ENCODE results near the gene PLA2G15.

Gene PLA2G15

DNA sequence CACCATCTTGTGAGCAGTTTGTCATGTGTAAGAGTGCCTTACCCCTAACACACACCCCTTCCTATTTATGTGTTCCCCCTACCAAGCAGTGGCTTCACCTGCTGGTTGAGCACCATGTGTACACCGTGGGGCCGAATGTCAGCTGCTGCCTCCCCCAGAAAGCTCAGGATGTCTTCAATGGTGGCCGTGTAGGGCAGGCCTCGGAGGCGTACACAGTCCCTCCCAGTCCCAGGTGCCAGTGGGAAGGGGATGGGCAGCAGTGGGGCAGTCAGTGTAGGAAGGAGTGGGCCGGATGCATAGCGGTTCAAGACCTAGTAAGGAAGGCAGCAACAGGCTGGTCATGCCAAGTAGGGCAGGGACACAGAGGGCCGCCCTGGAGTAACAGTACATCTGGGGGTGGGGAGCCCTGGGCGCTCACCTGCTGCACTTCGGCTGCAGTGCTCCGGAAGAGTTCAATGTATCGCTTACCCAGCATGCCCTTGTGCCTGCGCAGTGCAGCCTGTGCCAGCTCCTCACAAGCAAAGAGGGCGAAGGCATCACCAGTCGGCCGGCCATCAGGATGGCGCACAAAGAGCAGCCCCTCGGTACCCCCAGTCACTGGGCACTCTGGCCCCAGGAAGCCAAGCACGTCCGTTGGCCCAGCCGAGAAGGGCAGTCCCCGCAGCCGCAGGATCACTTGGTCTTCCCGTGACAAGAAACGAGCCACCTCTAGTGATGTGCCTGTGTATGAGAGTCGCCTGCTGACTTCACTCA lies 13.6 kb upstream of the PLA2G15 start:
- DNase-seq (ENCODE audit: extremely low read depth in 1 of 2, low read depth in 1 of 2), result no peak

DNA sequence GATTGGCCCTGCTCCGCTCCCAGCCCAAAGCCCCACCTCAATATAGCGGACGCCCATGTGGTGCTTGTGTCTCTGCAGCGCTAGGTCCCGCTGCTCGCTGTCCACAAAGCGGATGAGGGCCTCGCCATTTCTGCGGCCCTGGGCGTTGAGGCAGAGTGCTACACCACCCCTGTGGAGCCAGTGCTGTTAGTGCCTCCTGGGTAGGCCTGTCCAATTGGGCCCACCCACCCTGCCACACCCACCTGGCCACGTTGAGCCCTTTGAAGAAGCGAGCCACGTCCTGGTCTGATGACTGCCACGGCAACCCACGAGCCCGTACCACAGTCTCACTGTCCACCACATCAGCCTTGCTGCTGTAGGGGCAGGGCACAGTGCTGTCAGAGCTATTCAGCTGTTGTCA lies 12.8 kb upstream of the PLA2G15 start:
- DNase-seq (ENCODE audit: extremely low read depth in 1 of 2, low read depth in 1 of 2), result no peak

DNA sequence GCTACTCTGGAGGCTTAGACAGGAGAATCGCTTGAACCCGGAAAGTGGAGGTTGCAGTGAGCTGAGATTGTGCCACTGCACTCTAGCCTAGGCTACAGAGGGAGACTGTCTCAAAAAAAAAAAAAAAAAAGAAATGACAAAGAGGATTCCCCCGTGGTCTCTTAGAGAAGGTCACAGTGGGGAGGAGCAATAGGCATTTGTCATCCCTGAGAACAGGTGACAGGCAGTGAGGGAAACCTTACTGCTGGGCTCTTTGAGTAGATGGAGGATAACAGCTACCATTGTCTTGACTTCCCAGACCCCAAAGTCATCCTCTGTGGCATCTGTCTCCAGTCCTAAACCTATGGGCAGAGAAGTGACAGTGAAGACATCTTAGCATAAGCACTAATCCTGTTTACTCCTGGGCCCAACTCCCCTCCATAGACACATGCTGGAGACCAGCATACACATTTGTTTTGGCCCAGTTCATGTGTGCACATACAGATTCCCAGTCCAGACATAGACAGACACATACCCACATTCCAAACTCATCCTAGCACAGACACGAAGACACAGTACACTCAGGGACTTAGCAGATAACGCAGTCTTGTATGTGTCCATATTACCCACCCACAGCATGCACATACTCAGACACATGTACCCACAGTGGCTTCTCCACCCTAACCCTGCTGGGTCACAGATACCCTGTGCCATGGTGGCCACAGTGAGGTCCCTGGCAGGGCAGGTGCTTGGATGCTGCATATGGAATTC lies 11.9 kb upstream of the PLA2G15 start:
- DNase-seq (ENCODE audit: extremely low read depth in 1 of 2, low read depth in 1 of 2), result no peak

DNA sequence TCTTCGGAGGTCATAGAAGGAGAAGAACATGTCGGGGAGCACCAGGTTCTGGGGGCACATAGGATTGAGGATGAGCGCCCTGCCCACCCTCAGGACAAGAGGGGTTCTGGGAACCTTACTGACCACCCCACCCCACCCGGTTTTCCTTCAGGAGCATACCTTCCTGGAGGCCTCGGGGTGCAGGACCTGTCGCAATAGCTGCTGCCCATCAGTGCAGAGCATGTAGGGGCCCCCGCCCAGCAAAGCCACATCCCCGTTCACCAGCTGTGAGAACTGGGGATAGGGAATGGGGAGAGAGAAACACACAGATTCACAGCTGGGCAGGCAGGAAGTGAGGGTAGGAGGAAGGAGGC lies 11.4 kb upstream of the PLA2G15 start:
- DNase-seq (ENCODE audit: extremely low read depth in 1 of 2, low read depth in 1 of 2), result no peak

DNA sequence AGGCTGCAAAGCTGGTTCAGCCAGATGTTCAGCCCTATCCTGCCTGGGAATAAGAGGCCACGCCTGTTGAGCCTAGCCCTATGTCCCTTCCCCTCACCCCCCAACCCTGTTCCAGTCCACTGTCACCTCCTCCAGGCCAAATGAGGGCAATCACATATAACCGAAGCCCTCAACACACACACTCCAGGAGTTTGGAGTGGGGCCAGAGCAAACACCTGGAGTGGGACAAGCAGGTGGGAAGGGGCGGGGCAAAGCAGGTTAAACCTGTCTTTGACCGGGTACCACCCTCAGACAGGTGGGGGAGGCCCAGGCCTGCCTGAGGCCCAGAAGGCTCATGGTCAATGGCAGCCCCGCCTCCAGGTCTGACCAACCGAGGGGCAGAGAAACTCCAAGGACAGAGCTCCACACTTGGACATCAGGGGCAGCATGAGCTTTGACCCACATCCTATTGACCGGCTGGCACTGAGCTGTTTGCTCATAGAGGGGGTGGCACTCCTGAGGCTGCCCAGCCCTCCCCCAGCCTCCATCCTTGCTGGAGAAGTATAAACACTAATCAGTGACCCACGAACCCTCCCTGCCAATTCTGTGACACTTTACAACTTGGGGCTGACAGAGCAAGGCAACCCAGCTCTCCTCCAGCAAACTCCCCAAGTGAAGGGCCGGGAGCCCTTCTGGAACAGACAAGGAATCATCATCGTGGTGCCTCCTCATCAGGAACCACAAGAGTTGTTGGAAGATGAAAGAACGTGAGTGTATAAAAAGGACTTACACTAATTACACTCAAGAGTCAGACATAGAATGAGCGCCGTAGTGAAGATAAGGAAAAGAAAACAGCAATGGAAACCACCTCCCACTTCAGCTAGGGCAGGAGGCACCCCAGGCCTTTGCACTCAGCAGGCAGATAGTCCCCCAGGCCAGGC lies 10.7 kb upstream of the PLA2G15 start:
- DNase-seq (ENCODE audit: extremely low read depth in 1 of 2, low read depth in 1 of 2), result no peak

DNA sequence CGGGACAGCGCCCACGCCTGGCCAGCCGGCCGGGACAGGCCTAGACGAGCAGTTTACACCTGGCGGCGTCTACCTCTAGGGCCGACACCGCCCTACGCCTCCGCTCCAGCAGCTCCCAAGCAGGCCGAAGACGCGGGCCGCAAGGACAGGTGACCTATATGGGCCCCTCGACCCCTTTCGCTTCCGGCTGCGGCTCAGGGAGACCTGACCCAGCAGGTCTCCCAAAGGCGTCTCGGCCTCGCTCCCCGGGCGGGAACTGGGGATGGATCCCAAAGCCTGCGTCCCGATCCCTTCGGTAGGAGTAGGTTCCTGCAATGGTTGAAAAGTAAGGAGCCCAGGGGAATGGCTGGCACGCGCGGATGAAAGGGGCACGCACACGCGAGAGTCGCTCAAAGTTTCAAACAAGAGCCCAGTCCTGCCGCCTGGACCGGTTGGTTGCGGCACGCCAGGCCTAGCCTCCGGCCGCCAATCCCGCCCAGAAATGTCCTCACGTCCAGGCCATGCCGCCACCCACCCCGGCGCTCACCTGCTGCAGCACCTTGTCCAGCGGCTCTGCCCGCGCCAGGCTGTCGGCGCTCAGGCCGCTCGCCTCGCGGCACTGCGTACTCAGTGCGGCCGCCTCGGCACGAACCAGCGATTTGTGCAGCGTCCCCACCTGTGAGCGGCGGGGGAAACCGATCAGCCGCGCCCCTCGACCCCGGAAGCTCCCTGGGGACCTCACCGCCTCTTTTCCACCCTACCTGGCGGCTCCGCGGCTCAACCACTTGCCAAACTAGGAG lies 9.9 kb upstream of the PLA2G15 start:
- DNase-seq (ENCODE audit: extremely low read depth in 1 of 2, low read depth in 1 of 2), result no peak

DNA sequence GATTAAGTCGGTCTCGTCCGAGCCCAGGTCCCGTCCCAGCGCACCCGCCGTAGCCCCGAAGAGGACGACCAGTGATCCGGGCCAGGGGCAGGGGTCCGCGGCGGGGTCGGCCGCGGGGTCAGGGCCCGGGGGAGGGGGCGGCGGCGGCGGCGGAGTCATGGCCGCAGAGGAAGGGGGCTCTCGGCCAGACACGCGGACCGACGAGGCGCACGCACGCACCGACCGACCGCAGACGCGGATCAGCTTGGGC lies 9.4 kb upstream of the PLA2G15 start, which contains the start of gene ESRP2:
ESRP2 (minus strand) TSS at position 241 of the 250 bp plus-strand sequence; CDS start at position 159, 82 bp downstream.
- no peak for DNase-seq (ENCODE audit: extremely low read depth in 1 of 2, low read depth in 1 of 2)

DNA sequence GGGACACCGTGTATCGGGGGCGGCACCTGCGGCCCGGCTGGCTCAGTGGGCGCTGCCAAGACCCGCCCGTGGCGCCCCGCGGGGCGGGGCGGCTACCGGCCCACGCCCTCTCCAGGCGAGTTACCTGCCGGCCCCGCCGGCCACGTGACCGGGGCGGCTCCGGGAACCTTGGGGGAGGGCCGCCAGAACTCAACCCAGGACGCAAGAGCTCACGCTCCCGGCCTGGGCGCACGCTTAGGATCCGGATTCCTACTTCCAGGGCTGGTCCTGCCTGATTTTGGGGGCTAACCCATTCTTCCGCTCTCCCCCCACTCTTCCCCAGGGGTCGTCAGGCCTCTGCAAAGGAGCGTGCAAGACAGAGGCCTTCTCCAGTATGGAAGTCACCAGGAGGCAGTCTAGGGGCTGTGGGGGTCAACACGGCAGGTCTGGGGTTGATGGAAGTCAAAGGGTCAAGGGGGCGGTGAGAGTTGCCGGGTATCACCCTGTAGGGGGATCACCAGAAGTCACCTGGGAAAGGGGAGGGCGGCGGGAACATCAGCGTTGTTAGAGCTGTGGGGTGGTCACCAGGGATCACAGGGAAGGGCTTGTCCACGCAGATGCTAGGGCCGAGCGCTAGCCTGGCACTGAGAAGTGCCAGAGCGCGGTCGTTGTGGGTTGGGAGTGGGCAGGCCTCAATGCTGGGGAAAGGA lies 8.9 kb upstream of the PLA2G15 start:
- DNase-seq (ENCODE audit: extremely low read depth in 1 of 2, low read depth in 1 of 2), result no peak

DNA sequence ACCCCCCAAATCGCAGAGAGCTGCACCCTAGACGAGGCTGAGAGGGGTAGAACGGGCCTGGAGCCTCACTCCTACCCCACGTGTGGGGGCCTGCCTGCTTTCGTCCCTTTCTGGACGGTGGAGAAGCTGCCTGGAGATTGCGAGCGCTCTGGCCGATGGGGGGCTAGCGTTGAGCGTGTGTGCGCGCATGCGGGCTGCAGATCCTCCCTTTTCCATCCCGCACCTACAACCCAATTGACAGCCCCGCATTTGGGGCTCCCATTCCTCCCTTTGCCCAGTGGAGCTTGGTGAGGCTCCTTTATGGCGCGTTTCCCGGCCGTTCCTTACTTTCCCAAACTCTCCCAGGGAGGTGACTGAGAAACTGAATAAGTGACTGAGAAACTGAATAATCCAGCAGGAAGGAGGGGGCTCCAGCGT lies 8.3 kb upstream of the PLA2G15 start:
- DNase-seq (ENCODE audit: extremely low read depth in 1 of 2, low read depth in 1 of 2), result no peak

DNA sequence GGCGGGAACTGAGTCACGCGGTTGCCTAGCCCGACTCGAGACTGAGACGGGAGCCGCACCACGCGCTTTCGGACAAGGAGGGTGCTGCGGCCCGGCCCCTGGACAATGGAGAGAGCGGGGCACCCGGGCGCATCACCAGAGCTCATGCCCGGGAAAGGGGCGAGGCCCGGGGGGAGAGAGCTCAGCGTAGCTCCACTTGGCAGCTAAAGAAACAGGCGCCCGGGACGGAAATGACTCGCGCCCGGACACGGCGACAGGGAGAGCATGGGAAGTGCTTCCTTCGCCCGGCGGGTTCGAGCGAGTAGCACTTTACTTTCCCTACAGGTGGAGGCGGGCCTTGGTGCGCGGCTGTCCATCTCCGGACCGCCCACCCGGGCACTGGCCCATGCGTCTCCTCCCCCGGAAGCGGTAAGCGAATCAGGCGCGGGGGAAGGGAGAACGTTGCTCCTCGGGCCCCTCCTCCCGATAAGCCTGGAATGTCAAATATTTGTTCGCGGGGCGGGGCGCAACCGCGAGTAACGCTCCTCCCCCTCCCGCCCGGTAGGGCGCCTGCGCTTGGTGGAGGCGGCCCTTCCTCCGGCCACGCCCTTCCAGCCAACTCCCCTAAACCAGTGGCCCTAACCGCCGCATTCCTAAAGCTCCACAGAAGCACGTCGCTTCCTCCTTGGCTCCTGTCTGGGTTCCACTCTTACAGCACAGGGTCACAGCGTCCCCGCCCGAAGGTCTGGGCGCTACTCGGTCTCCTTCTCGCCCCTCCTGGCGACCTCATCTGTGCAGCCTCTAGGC lies 7.7 kb upstream of the PLA2G15 start:
- DNase-seq (ENCODE audit: extremely low read depth in 1 of 2, low read depth in 1 of 2), result peak; percentile 84 to 87

DNA sequence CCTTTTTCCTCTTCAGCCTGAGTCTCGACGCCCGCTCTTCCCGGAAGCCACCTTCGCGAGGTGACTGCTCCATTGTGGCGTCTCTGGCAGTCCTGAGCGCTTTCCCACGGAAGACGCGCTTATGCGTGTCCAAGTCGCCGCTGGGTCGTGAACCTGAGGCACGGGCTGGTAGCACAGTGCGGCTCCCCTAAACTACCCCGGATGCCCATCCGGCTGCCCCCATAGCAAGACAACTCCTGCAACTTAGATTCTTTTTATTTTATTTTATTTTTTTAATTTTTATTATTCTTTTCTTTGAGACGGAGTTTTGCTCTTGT lies 7.2 kb upstream of the PLA2G15 start:
- DNase-seq (ENCODE audit: extremely low read depth in 1 of 2, low read depth in 1 of 2), result no peak

DNA sequence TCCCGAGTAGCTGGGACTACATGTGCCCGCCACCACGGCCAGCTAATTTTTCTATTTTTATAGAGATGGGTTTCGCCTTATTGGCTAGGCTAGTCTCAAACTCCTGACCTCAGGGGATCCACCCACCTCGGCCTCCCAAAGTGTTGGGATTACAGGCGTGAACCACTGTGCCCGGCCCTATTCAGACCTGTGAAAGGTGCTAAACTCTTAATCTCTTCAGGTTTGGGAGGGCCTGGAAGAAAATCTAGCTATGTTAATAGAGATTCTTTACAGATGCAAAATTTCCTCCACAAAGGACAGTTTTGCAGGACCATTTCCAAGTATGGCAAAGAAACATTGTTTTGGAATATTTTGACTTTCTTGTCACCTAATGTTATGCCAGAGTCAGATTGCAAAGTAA lies 3.1 kb upstream of the PLA2G15 start:
- no peak for DNase-seq (ENCODE audit: extremely low read depth in 1 of 2, low read depth in 1 of 2)

DNA sequence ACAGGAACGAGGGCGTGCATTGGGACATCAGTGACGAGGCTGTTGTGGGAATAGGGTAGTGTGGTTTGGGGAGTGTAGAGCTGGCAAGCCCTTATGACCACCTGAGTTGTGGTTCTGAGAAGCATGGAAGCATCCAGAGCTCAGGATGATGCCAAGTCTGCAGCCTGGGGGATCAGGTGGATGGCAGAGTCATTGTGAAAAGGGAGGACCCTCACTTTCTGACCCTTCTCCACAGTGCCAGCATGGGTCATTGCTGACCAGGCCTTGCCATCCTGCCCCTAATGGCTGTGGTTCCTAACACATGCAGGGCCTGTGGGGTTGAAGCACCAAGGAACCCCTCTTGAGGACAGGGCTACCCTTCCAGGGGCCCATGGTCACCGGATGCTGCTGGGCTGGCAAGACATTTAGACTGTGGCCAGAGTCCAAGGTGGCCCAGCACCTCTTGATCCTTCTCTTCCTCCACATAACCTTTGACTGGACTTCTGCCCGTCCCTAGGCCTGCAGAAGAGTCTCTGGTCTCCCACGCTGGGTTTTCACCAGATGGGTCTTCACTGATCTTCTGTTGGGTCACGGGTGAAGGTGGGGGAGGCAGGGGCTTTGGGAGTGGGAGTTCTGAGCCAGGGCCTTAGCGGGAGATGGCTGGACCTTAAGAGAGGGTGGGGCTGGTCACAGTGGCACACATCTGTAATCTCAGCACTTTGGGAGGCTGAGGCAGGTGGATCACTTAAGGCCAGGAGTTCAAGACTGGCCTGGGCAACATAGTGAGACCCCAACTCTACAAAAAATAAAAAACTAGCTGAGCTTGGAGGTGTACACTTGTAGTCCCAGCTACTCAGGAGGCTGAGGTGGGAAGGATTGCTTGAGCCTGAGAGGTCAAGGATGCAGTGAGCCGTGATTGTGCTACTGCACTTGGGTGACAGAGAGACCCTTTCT lies 2.0 kb upstream of the PLA2G15 start:
- DNase-seq (ENCODE audit: extremely low read depth in 1 of 2, low read depth in 1 of 2), result no peak

DNA sequence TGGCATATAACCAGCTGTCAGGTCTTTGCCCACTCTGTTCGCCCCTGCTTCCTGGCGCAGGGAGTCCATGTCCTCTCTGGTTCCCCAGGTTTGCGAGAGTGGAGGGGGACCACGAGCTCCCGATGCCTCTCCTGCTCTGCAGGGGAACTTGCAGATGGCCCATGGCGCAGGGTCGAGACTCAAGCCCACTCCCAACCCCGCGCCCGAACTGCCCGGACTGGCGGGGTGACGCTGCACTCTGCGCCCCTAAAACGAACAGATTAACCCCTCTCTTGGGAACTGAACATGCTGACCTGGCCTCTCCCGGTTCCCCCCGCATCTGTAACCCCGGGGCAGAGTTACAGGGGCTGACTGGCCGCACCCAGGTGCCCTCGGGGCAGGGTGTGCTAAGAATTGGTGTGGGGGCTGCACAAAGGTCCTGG lies 681 bp upstream of the PLA2G15 start:
- DNase-seq (ENCODE audit: extremely low read depth in 1 of 2, low read depth in 1 of 2), result no peak

DNA sequence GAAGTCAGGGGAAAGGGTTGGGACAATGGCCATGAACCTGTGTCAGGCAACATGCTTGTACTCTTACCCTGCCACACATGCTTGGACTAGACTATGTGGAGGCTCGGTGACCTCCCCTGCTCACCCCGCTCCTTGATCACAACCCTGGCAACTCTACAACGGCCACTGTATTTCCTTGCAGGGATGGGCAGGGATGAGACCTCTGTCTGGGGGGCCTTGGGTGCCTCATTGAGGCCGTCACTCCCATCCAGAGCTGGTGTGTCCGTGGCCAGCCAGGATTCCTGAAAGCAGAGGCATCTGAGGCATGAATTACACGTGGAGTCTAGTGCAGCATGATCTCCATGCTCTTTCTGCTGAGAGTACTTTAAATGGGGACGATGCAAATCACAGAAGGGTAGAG lies 948 bp downstream of the PLA2G15 start:
- no peak for DNase-seq (ENCODE audit: extremely low read depth in 1 of 2, low read depth in 1 of 2)

DNA sequence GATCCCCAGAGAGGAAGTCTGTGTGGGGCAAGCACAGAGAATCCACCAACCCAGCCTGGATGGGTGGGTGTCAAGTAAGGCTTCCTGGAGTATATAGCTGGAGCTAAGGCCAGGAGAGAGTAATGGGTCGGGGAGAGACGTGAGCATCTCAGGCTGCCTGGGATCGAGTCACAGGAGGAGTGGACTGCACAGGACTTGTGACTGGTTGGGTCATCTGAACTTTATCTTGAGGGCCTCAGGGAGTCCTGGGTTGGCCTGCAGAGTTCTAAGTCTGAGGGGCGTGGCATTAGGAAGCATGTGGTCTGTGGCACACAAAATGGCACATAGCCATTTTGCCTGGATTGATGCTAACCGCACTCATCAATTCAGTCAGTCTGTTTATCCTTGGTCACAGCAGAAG lies 1.5 kb downstream of the PLA2G15 start:
- no peak for DNase-seq (ENCODE audit: extremely low read depth in 1 of 2, low read depth in 1 of 2)

DNA sequence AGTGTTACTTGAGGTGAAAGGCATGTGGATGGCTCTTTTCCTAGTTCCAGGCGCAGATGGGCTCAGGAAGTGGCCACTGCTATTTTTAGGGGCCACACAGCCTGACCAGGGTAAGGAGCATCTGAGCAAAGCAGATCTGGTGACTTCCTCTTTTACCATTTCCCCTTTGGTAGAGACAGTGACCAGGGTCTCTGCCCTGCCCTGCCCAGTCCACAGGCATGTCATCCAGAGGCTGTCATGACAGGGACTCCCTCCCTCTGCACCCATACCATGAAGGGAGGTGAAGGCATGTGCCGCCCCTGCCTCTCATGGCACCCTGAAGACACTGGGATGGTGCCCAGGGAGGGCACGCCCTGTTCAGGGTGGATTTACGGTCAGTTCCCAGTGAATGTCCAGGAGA lies 2.2 kb downstream of the PLA2G15 start:
- DNase-seq (ENCODE audit: extremely low read depth in 1 of 2, low read depth in 1 of 2), result no peak

DNA sequence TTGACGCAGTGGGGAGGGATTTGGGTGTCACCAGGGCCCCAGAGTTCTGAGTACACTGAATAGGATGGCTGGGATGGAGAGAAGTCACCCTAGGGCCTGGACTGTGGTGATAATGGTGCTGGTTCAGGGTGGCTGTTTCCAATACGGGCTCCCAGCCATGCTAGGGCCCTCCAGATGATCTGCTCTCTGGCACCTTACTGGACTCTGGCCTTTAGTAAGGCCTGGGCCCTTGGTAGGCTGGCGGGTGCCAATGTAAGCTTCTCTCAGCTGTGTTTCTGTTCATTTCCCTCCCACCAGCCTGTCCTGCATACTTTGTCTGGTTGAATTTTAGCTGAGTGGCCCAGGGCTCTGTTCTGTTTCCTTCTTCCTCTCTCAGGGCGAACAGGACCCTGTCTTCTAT lies 2.8 kb downstream of the PLA2G15 start:
- no peak for DNase-seq (ENCODE audit: extremely low read depth in 1 of 2, low read depth in 1 of 2)

DNA sequence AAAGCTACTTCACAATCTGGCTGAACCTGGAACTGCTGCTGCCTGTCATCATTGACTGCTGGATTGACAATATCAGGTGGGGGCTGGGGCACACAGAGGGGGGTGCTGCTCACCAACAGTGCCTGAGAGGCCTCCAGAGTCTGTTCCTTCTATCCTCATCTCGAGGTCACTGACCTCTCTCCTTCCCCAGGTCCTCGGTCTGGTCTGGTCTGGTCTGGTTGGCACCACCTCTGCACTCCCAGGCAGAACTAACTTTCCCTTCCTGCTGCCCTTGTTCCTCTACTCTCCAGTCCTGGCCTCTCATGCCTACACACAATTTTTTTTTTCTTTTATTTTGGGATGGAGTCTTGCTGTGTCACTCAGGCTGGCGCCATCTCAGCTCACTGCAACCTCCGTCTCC lies 4.2 kb downstream of the PLA2G15 start:
- no peak for DNase-seq (ENCODE audit: extremely low read depth in 1 of 2, low read depth in 1 of 2)
